ENCODE measurements around the gene ELP5.

GRCh38 chr17:7217113-7217987 lies 34.7 kb upstream of the ELP5 start:
- TF ChIP-seq CTCF (conservative IDR thresholded peaks at IDR 0.05; ENCODE audit: low read length) (no peak), EZH2phosphoT487 (IDR thresholded peaks at IDR 0.05; ENCODE audit: borderline replicate concordance) (no peak)

Data from Loucy (cell line).